IPS-20b (cell line): ENCODE results near the gene RAB39B.

Experiments
- H3K27ac ChIP-seq: one replicate; pipeline ENCODE4 v1.5.1; 2013; ENCODE audit warnings: low read length
- H3K27me3 ChIP-seq: 2 replicates; pipeline ENCODE4 v1.6.1; 2013; ENCODE audit warnings: mild to moderate bottlenecking, low read length, inconsistent platforms; ENCODE audit not compliant: insufficient read depth
- H3K36me3 ChIP-seq: 2 replicates; pipeline ENCODE4 v1.6.1; 2013; ENCODE audit warnings: low read depth, mild to moderate bottlenecking, inconsistent platforms, low read length, moderate library complexity; ENCODE audit not compliant: insufficient read depth
- H3K4me1 ChIP-seq: 2 replicates; pipeline ENCODE4 v1.6.1; 2013; ENCODE audit warnings: mild to moderate bottlenecking, control low read depth, inconsistent platforms, low read length, moderate library complexity; ENCODE audit not compliant: insufficient read depth
- H3K4me3 ChIP-seq: 2 replicates; pipeline ENCODE4 v1.5.1; 2013; ENCODE audit warnings: mild to moderate bottlenecking, low read length, inconsistent platforms
- H3K9ac ChIP-seq: 2 replicates; pipeline ENCODE4 v1.6.1; 2013; ENCODE audit warnings: low read depth, mild to moderate bottlenecking, inconsistent platforms, low read length, moderate library complexity
- H3K9me3 ChIP-seq: 2 replicates; pipeline ENCODE4 v1.6.1; 2013; ENCODE audit warnings: mild to moderate bottlenecking, low read depth, low read length, inconsistent platforms; ENCODE audit not compliant: insufficient read depth

The RAB39B gene

DNA sequence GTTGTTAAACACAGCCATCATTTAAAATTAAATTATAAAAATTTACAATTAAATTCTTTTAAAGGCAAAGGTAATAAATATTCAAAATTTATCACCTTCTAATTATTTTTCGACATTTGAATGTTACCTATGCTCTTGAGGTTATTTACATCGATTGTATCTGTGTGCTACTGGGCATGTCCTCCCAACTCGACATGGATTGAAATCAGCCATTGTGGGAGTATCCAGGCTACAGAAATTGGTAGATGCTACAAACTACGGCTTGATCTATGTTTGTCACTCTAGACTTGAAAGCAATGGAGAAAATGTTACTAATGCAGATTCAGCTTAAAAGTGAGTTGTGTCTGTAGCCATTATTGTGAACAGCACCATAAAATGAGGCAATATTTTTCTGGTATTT lies 50.6 kb downstream of the RAB39B start:
- Histone ChIP-seq H3K9ac (no peak overlapping the region), H3K36me3 (no peaks in the 10 kb centered on the region), H3K4me3 (no peak overlapping the region), H3K9me3 (no peaks in the 10 kb centered on the region), H3K27ac (no peak overlapping the region), H3K4me1 (no peaks in the 10 kb centered on the region), H3K27me3 (no peaks in the 10 kb centered on the region)

DNA sequence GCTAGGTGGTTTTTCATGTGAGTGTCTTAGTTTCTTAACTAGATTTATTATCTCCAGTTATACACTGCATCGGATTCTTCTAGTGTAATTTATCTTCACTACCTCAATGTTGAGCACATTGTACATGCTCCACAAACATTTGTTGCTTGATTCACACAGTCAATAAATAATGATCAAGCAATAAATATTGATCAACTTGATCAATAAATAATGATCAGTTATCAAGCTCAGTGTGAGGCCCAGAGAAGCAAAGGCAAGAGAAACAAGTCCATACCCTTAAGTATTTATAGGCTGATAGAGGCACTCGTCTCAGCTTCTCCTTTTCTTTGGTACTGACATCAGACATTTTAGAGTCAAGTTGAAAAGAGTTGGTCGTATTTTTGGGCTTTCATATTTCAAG lies 53.1 kb downstream of the RAB39B start:
- no peaks in the 10 kb centered on the region for H3K36me3 ChIP-seq
- H3K9ac ChIP-seq: no peak overlapping the region
- H3K27ac ChIP-seq: no peak overlapping the region
- H3K27me3 ChIP-seq: no peaks in the 10 kb centered on the region
- no peak overlapping the region for H3K4me3 ChIP-seq
- H3K4me1 ChIP-seq: no peaks in the 10 kb centered on the region
- H3K9me3 ChIP-seq: no peaks in the 10 kb centered on the region
